NCI-H460 (cell line): ENCODE results near the gene LEMD1. TPM values are rescaled to one million over a fixed set of nuclear protein-coding genes. Genes with fewer than 3 reads are reported as not detected.
"Not testable (repeated sequence)": the region's sequence is repeated elsewhere in the genome, so short reads cannot be mapped to it uniquely, and the experiment has no call there.

Source experiments
- DNase-seq: peaks from one replicate; pipeline ENCODE4 v3.0.0-alpha.2; 2016; ENCODE audit warnings: low read depth; ENCODE audit errors: extremely low read depth
- total RNA-seq: library from RNA; depleted of rRNA; stranded (reverse); fragments of >200 nt; shearing (Covaris generic); gene quantifications from 2 replicates; pipeline ENCODE4 v1.2.3, GENCODE V29; 2014

LEMD1 gene
- total RNA-seq, 1 experiment from 2014 or later = not detected

- no peak for DNase-seq
These were observed 10.3 kb upstream of the LEMD1 start for GRCh38 chr1:205432116-205432515.

- peak; percentile 52 for DNase-seq
These were observed 8.9 kb upstream of the LEMD1 start for GRCh38 chr1:205430696-205431305.

GRCh38 chr1:205429762-205430695 is 8.2 kb upstream of the LEMD1 start:
- DNase-seq = no peak

- no peak for DNase-seq
These were observed 3.2 kb upstream of the LEMD1 start for GRCh38 chr1:205424901-205425600.

GRCh38 chr1:205423814-205424399 is 2.1 kb upstream of the LEMD1 start:
- no peak for DNase-seq

GRCh38 chr1:205422993-205423642 is 1.3 kb upstream of the LEMD1 start:
- DNase-seq = no peak

GRCh38 chr1:205420938-205421337 is 918 bp downstream of the LEMD1 start:
- no peak for DNase-seq

- DNase-seq = no peak
These were observed 3.8 kb downstream of the LEMD1 start for GRCh38 chr1:205417870-205418635.

- no peak for DNase-seq
These were observed 5.5 kb downstream of the LEMD1 start for GRCh38 chr1:205416322-205416721.

- DNase-seq = no peak
These were observed 11.1 kb downstream of the LEMD1 start for GRCh38 chr1:205410581-205411298.

- DNase-seq = no peak
These were observed 13.9 kb downstream of the LEMD1 start for GRCh38 chr1:205407970-205408369.

- DNase-seq = not testable (repeated sequence)
These were observed 15.6 kb downstream of the LEMD1 start for GRCh38 chr1:205406252-205406651.

- DNase-seq = not testable (repeated sequence)
These were observed 17.4 kb downstream of the LEMD1 start for GRCh38 chr1:205404484-205404883.

- no peak for DNase-seq
These were observed 23.3 kb downstream of the LEMD1 start for GRCh38 chr1:205398586-205398985.

- DNase-seq = peak; percentile 67
These were observed 24.8 kb downstream of the LEMD1 start for GRCh38 chr1:205396967-205397616.

GRCh38 chr1:205395616-205396015 is 26.2 kb downstream of the LEMD1 start:
- DNase-seq = no peak

GRCh38 chr1:205392650-205393049 is 29.2 kb downstream of the LEMD1 start:
- no peak for DNase-seq

- no peak for DNase-seq
These were observed 30.5 kb downstream of the LEMD1 start for GRCh38 chr1:205391386-205391785.

GRCh38 chr1:205387845-205388244 is 34.0 kb downstream of the LEMD1 start:
- no peak for DNase-seq
